ENCODE results near the gene SGTA.
"Not testable (repeated sequence)": the region's sequence is repeated elsewhere in the genome, so short reads cannot be mapped to it uniquely, and the experiment has no call there.

The SGTA gene

GRCh38 chr19:2722541-2723344, 60.3 kb downstream of the SGTA start:
- DNase-seq, result no peak

GRCh38 chr19:2721570-2722540, 61.2 kb downstream of the SGTA start:
- no peak for DNase-seq

GRCh38 chr19:2720777-2721569, 62.1 kb downstream of the SGTA start, which contains the start of gene DIRAS1:
Gene DIRAS1, minus strand, starts transcription at chr19:2721372. Its CDS starts 3,566 bp downstream, at chr19:2717806.
- DNase-seq, result no peak

GRCh38 chr19:2719920-2720776, 62.9 kb downstream of the SGTA start:
- DNase-seq, result no peak

- DNase-seq, result no peak
Observed at GRCh38 chr19:2719232-2719735, 63.8 kb downstream of the SGTA start.

- DNase-seq, result no peak
Observed at GRCh38 chr19:2717638-2718541, 65.2 kb downstream of the SGTA start.

- no peak for DNase-seq
Observed at GRCh38 chr19:2716722-2717637, 66.1 kb downstream of the SGTA start.

GRCh38 chr19:2716275-2716650, 66.8 kb downstream of the SGTA start:
- DNase-seq, result no peak

GRCh38 chr19:2715470-2716274, 67.4 kb downstream of the SGTA start:
- no peak for DNase-seq

GRCh38 chr19:2714531-2715269, 68.4 kb downstream of the SGTA start:
- no peak for DNase-seq

- DNase-seq, result not testable (repeated sequence)
Observed at GRCh38 chr19:2714102-2714501, 69.0 kb downstream of the SGTA start.

- DNase-seq, result not testable (repeated sequence)
Observed at GRCh38 chr19:2713170-2713569, 69.9 kb downstream of the SGTA start.

GRCh38 chr19:2711875-2712205, 71.2 kb downstream of the SGTA start:
- DNase-seq, result no peak

GRCh38 chr19:2711172-2711874, 71.8 kb downstream of the SGTA start:
- no peak for DNase-seq

GRCh38 chr19:2706251-2706650, 76.8 kb downstream of the SGTA start:
- no peak for DNase-seq
